ENCODE results near the gene PRPF39. TPM values are rescaled to one million over a fixed set of nuclear protein-coding genes. Genes with fewer than 3 reads are reported as not detected.

Gene PRPF39, protein sequence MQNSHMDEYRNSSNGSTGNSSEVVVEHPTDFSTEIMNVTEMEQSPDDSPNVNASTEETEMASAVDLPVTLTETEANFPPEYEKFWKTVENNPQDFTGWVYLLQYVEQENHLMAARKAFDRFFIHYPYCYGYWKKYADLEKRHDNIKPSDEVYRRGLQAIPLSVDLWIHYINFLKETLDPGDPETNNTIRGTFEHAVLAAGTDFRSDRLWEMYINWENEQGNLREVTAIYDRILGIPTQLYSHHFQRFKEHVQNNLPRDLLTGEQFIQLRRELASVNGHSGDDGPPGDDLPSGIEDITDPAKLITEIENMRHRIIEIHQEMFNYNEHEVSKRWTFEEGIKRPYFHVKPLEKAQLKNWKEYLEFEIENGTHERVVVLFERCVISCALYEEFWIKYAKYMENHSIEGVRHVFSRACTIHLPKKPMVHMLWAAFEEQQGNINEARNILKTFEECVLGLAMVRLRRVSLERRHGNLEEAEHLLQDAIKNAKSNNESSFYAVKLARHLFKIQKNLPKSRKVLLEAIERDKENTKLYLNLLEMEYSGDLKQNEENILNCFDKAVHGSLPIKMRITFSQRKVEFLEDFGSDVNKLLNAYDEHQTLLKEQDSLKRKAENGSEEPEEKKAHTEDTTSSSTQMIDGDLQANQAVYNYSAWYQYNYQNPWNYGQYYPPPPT
- polyA plus RNA-seq (2012; ENCODE audit: missing spikeins) = 32.4 TPM

DNA sequence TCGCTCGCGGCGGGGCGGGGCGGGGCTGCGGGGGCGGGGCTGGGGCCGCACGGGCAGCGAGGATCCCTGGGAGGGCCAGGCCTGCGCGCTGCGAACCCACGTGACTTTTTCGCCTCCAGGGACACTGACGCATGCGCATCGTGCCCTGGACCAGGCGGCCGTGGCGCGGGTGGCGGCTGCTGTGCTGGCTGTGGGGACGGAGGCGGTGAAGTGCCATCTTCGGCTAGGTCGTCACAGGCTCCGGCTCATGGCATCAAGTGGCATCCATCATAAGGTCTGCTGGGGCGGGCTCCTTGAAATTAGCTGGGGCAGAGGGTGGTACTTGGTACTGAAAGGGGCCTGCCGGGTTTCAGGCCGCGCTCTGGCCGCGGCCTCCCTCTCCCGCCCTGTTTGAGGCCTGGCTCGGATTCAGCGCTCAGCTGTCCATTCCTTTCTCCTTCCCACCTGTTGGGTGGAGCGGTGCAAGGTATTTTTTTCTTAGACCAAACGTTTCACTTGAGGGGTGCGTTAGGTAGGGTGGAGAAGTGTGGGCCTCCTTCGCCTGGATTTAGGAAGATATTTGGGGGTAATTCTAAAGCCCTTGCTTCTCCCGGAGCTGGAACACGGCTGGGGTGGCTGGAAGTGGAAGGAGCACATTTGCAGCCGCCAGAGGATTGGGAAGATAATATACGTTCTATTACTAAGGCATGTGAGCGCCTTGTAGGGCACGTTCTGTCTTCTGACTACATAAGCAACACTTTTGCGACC lies at the start of gene PRPF39:
TSS of gene PRPF39 (plus strand) at position 141 of the 747 bp plus-strand sequence. CDS start 11,124 bp downstream, outside the sequence.
- TF ChIP-seq POLR2AphosphoS5 (IDR thresholded peaks at IDR 0.05; ENCODE audit: low read depth, low read length) (peak; percentile 92), POLR2A (IDR thresholded peaks at IDR 0.05; ENCODE audit: low read depth, low read length) (peak; percentile 95), TAF1 (IDR thresholded peaks at IDR 0.05; ENCODE audit: borderline replicate concordance, low read depth, low read length) (0 out of 2 replicates have a peak, but pooled peaks have one; percentile 29)
- DNase-seq (ENCODE audit: insufficient read length) (peak; percentile 90), FAIRE-seq (peak; percentile 95)

DNA sequence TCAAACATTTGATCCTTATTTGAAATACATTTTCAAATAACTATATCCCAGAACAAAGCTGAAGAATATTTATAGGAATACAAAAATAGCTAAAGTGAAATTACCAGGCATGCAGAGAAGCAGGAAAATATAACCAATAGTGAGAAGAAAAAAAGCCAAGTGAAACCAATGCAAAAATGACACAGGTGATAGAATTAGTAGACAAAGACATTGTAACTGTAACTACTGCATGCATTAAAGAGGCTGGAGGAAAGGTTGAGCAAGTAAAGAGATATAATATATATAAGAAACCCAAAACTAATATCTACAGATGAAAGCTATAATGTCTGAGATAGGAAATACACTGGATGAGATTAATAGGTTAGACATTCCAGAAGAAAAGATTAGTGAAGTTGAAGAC lies 49.2 kb upstream of the PRPF39 start:
- FAIRE-seq = no peak
- no peak for TF ChIP-seq TAF1 (IDR thresholded peaks at IDR 0.05; ENCODE audit: borderline replicate concordance, low read depth, low read length)
- no peak for TF ChIP-seq POLR2A (IDR thresholded peaks at IDR 0.05; ENCODE audit: low read depth, low read length)
- no peak for TF ChIP-seq POLR2AphosphoS5 (IDR thresholded peaks at IDR 0.05; ENCODE audit: low read depth, low read length)
- no peak for DNase-seq (ENCODE audit: insufficient read length)

DNA sequence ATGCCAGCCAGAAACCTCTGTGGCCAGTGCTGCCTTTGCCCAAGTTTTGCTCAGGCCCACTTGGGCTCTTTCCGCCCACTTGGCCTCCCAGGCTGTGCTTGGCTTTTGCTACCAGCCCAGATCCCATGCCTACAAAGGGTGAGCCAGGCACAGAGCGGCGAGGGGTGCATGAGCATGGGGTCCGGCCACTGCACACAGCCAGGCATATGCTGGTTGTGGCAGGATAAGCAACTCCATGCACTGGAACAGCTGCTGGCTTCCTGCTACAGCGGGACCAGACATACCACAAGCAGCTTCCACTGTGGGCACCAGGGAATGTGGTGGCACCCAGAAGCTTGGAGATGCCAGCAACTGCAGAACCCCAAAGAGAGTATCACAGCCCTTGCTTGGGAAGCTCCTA lies 45.7 kb upstream of the PRPF39 start:
- TF ChIP-seq POLR2AphosphoS5 (IDR thresholded peaks at IDR 0.05; ENCODE audit: low read depth, low read length) = no peak
- TF ChIP-seq TAF1 (IDR thresholded peaks at IDR 0.05; ENCODE audit: borderline replicate concordance, low read depth, low read length) = no peak
- TF ChIP-seq POLR2A (IDR thresholded peaks at IDR 0.05; ENCODE audit: low read depth, low read length) = no peak
- FAIRE-seq = no peak
- DNase-seq (ENCODE audit: insufficient read length) = no peak

DNA sequence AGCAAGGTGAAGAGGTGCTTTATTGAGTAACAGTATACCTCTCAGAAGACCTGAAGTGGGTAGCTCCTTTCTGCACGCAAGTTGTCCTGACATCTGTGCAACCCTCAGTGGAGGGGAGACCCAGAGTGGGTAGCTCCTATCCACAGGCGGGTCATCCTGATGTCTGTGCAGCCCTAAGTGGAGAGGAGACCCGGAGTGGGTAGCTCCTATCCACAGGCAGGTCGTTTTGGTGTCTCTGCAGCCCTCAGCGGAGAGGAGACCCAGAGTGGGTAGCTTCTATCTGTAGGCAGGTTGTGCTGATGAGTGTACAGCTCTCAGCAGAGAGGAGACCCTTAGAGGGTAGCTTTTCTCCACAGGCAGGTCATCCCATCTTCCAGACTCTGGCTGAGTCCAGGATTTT lies 45.1 kb upstream of the PRPF39 start:
- TF ChIP-seq TAF1 (IDR thresholded peaks at IDR 0.05; ENCODE audit: borderline replicate concordance, low read depth, low read length) = no peak
- DNase-seq (ENCODE audit: insufficient read length) (no peak), FAIRE-seq (no peak)

DNA sequence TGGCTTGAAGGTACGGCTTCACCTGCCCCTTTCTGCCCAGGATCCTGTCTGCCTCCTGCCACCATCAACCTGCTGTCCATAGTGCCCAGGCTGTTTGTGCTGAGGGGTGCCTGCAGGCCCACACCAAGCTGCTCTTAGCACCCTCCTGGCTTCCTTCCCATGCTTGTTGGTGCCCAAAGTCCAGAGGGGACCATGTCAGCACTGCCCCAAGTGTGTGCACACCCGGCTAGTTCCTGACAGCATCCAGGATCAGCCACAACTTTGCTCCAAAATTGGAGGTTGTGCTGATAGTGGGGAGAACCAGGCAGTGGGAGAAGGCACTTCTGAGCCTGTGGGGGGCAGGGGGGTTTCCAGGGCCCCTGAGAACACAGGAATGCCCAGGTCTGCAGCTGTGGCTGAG lies 44.5 kb upstream of the PRPF39 start:
- no peak for DNase-seq (ENCODE audit: insufficient read length)
- TF ChIP-seq TAF1 (IDR thresholded peaks at IDR 0.05; ENCODE audit: borderline replicate concordance, low read depth, low read length) = no peak
- no peak for FAIRE-seq

DNA sequence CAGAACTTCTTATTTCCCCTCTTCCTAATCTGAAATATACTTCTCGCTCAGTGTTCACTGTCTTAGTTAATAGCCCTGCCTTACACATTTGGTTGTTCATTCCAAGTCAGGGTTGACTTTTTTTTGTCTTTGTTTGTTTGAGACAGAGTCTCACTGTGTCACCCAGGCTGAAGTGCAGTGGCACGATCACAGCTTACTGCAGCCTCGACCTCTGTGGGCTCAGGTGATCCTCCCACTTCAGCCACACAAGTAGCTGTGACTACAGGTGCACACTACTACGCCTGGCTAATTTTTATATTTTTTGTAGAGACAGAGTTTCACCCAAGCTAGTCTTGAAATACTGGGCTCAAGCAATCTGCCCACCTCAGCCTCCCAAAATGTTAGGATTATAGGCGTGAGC lies 42.3 kb upstream of the PRPF39 start:
- DNase-seq (ENCODE audit: insufficient read length) (no peak), FAIRE-seq (no peak)
- TF ChIP-seq POLR2AphosphoS5 (IDR thresholded peaks at IDR 0.05; ENCODE audit: low read depth, low read length) (no peak), TAF1 (IDR thresholded peaks at IDR 0.05; ENCODE audit: borderline replicate concordance, low read depth, low read length) (no peak), POLR2A (IDR thresholded peaks at IDR 0.05; ENCODE audit: low read depth, low read length) (no peak)

DNA sequence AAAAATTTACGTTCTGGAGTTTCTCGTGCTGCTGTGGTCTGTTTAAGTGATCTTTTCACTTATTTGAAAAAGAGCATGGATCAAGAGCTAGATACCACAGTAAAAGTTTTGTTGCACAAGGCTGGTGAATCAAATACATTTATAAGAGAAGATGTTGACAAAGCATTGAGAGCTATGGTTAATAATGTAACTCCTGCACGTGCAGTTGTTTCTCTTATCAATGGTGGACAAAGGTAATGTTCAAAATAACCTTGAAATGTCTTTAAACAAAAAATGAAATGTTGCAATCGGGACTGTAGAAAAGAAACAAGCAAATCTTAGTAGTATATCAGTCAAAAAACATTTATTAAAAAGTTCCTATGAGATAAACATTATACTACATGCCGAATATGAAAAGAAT lies 39.3 kb upstream of the PRPF39 start:
- DNase-seq (ENCODE audit: insufficient read length) = no peak
- TF ChIP-seq POLR2A (IDR thresholded peaks at IDR 0.05; ENCODE audit: low read depth, low read length) (no peak), TAF1 (IDR thresholded peaks at IDR 0.05; ENCODE audit: borderline replicate concordance, low read depth, low read length) (no peak)
- no peak for FAIRE-seq

DNA sequence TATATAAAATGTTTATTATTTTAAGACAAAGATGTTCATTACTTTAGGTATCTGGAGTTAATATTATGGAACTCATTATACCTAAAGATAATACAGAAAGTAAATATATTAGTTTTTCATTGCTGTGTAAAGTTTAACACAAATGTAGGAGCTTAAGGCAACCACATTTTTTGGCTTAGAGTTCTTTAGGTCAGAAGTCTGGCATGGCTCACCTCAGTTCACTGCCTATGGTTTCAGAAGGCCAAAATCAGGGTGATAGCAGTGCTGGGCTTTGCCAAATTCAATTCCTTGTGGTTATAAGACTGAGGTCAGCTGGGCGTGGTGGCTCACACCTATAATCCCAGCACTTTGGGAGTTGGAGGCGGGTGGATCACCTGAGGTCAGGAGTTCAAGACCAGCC lies 35.5 kb upstream of the PRPF39 start:
- TF ChIP-seq POLR2A (IDR thresholded peaks at IDR 0.05; ENCODE audit: low read depth, low read length) = no peak
- FAIRE-seq (no peak), DNase-seq (ENCODE audit: insufficient read length) (no peak)

DNA sequence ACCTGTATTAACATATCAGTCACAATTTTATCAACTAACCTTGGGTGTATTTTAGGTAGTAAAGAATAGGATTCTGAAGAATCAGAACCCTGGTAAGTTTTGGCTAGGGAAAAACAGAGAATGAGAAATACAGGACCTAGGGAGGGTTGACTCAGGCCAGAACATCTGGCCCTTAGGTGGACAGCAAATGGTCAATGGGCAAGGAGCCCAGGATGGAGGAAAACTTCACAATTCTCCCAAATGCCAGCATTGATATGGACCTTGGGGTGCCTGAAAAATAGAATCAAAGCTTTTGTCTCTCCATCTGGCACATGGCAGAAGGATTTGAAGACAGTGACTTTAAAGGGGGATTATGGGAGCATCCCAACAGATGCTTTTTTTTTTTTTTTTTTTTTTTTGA lies 32.7 kb upstream of the PRPF39 start:
- no peak for FAIRE-seq
- TF ChIP-seq TAF1 (IDR thresholded peaks at IDR 0.05; ENCODE audit: borderline replicate concordance, low read depth, low read length) (no peak), POLR2A (IDR thresholded peaks at IDR 0.05; ENCODE audit: low read depth, low read length) (no peak), POLR2AphosphoS5 (IDR thresholded peaks at IDR 0.05; ENCODE audit: low read depth, low read length) (no peak)
- DNase-seq (ENCODE audit: insufficient read length) = no peak

DNA sequence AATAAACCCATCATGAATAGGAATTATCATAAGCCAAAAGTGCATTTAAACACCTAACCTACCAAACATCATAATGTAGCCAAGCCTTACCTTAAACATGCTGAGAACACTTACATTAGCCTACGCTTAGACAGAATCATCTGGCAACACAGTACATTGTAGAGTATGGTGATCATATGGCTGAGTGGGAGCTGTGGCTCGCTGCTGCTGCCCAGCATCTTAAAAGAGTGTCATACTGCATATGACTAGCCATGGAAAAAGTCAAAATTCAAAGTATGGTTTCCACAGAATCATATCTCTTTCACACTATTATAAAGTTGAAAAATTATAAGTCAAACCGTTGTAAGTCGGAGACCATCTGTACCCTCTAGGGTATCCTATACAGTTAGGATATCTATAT lies 32.0 kb upstream of the PRPF39 start:
- FAIRE-seq = no peak
- no peak for TF ChIP-seq TAF1 (IDR thresholded peaks at IDR 0.05; ENCODE audit: borderline replicate concordance, low read depth, low read length)
- no peak for TF ChIP-seq POLR2A (IDR thresholded peaks at IDR 0.05; ENCODE audit: low read depth, low read length)
- no peak for TF ChIP-seq POLR2AphosphoS5 (IDR thresholded peaks at IDR 0.05; ENCODE audit: low read depth, low read length)
- DNase-seq (ENCODE audit: insufficient read length) = no peak

DNA sequence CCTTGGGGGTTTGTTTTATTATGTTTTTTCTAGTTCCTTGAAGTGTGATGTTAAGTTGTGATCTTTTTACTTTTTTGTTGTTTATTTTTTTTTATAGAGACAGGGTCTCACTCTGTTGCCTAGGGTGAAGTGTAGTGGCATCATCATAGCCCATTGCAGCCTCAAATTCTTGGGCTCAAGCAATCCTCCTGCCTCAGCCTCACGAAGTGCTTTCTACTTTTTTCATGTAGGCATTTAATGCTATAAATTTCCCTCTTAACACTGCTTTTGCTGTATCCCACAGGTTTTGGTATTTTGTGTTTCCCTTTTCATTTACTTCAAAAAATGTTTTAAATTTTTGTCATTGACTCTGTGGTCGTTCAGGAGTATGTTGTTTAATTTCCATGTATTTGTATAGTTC lies 26.6 kb upstream of the PRPF39 start:
- FAIRE-seq (no peak), DNase-seq (ENCODE audit: insufficient read length) (no peak)
- no peak for TF ChIP-seq POLR2AphosphoS5 (IDR thresholded peaks at IDR 0.05; ENCODE audit: low read depth, low read length)
- no peak for TF ChIP-seq POLR2A (IDR thresholded peaks at IDR 0.05; ENCODE audit: low read depth, low read length)
- TF ChIP-seq TAF1 (IDR thresholded peaks at IDR 0.05; ENCODE audit: borderline replicate concordance, low read depth, low read length) = no peak

DNA sequence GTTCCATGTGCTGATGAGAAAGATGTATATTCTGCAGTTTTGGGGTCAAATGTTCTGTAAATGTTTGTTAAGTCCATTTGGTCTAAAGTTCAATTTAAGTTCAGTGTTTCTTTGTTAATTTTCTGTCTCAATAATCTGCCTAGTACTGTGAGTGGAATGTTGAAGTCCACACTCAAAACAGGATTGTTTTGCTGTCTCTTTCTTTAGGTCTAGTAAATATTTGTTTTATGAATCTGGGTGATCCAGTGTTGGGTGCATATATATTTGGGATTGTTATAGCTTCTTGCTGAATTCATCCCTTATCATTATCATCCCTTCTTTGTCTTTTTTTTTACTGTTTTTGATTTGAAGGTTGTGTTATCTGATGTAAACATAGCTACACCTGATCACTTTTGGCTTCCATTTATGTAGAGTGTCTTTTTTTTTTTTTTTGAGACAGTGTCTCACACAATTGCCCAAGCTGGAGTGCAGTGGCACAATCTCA lies 26.0 kb upstream of the PRPF39 start:
- FAIRE-seq = no peak
- no peak for DNase-seq (ENCODE audit: insufficient read length)
- TF ChIP-seq POLR2AphosphoS5 (IDR thresholded peaks at IDR 0.05; ENCODE audit: low read depth, low read length) (no peak), POLR2A (IDR thresholded peaks at IDR 0.05; ENCODE audit: low read depth, low read length) (no peak), TAF1 (IDR thresholded peaks at IDR 0.05; ENCODE audit: borderline replicate concordance, low read depth, low read length) (no peak)
